HG02852 (cell line): ENCODE results near the gene GPR12.
"Not testable (repeated sequence)": the region's sequence is repeated elsewhere in the genome, so short reads cannot be mapped to it uniquely, and the experiment has no call there.

Source experiments
- ATAC-seq: cut with Tn5 transposase; IDR thresholded peaks from one replicate; pipeline ENCODE4 v1.9.1; 2021; ENCODE audit warnings: mild to moderate bottlenecking, moderate library complexity; ENCODE audit not compliant: unreplicated experiment

The GPR12 gene

GRCh38 chr13:26749285-26749684 is 11.3 kb downstream of the GPR12 start:
- no peak for ATAC-seq

- no peak for ATAC-seq
These were observed 12.9 kb downstream of the GPR12 start for GRCh38 chr13:26747706-26748105.

GRCh38 chr13:26743971-26744370 is 16.6 kb downstream of the GPR12 start:
- ATAC-seq, result no peak

GRCh38 chr13:26742691-26743358 is 17.8 kb downstream of the GPR12 start:
- ATAC-seq, result no peak

GRCh38 chr13:26735677-26736076 is 24.9 kb downstream of the GPR12 start:
- ATAC-seq, result no peak

GRCh38 chr13:26727633-26728032 is 33.0 kb downstream of the GPR12 start:
- ATAC-seq, result no peak

GRCh38 chr13:26727122-26727521 is 33.5 kb downstream of the GPR12 start:
- ATAC-seq, result no peak

- ATAC-seq, result no peak
These were observed 33.9 kb downstream of the GPR12 start for GRCh38 chr13:26726684-26727083.

- not testable (repeated sequence) for ATAC-seq
These were observed 37.0 kb downstream of the GPR12 start for GRCh38 chr13:26723620-26724019.

- ATAC-seq, result no peak
These were observed 38.3 kb downstream of the GPR12 start for GRCh38 chr13:26722321-26722720.

- peak; percentile 66 for ATAC-seq
These were observed 39.1 kb downstream of the GPR12 start for GRCh38 chr13:26721251-26722121.

- ATAC-seq, result no peak
These were observed 41.1 kb downstream of the GPR12 start for GRCh38 chr13:26719356-26719945.

GRCh38 chr13:26718872-26719271 is 41.7 kb downstream of the GPR12 start:
- no peak for ATAC-seq

GRCh38 chr13:26718146-26718545 is 42.4 kb downstream of the GPR12 start:
- no peak for ATAC-seq

GRCh38 chr13:26716984-26717383 is 43.6 kb downstream of the GPR12 start:
- ATAC-seq, result no peak

- ATAC-seq, result no peak
These were observed 47.2 kb downstream of the GPR12 start for GRCh38 chr13:26713341-26713740.

GRCh38 chr13:26711211-26711610 is 49.4 kb downstream of the GPR12 start:
- no peak for ATAC-seq

- no peak for ATAC-seq
These were observed 50.4 kb downstream of the GPR12 start for GRCh38 chr13:26710166-26710565.

GRCh38 chr13:26709461-26709860 is 51.1 kb downstream of the GPR12 start:
- no peak for ATAC-seq

GRCh38 chr13:26708007-26708297 is 52.6 kb downstream of the GPR12 start:
- no peak for ATAC-seq

- no peak for ATAC-seq
These were observed 53.2 kb downstream of the GPR12 start for GRCh38 chr13:26707122-26708006.
